NCI-H1436 treated with DMSO at 0.1 percent for 48 hours (cell line): ENCODE measurements around the gene PCAT7.
"Not testable (repeated sequence)": the region's sequence is repeated elsewhere in the genome, so short reads cannot be mapped to it uniquely, and the experiment has no call there.

Source experiments
- DNase-seq: peaks from one replicate; lab custom pipeline; 2025; lab: John Stamatoyannopoulos, UW

Gene PCAT7

GRCh38 chr9:94563548-94563947 is 8.7 kb downstream of the PCAT7 start:
- no peak for DNase-seq

- DNase-seq: not testable (repeated sequence)
Observed at GRCh38 chr9:94564279-94564678, 9.4 kb downstream of the PCAT7 start.

GRCh38 chr9:94566550-94566949 is 11.7 kb downstream of the PCAT7 start:
- no peak for DNase-seq

- DNase-seq: no peak
Observed at GRCh38 chr9:94567271-94567670, 12.4 kb downstream of the PCAT7 start.

GRCh38 chr9:94568250-94568889 is 13.5 kb downstream of the PCAT7 start:
- no peak for DNase-seq

GRCh38 chr9:94568972-94569712 is 14.3 kb downstream of the PCAT7 start:
- no peak for DNase-seq

- DNase-seq: no peak
Observed at GRCh38 chr9:94576131-94576530, 21.2 kb downstream of the PCAT7 start.

- DNase-seq: no peak
Observed at GRCh38 chr9:94577036-94577435, 22.2 kb downstream of the PCAT7 start.

GRCh38 chr9:94577571-94577970 is 22.7 kb downstream of the PCAT7 start:
- DNase-seq: no peak

GRCh38 chr9:94581728-94582127 is 26.8 kb downstream of the PCAT7 start:
- DNase-seq: no peak

GRCh38 chr9:94584555-94584954 is 29.7 kb downstream of the PCAT7 start:
- no peak for DNase-seq

- DNase-seq: no peak
Observed at GRCh38 chr9:94586316-94586715, 31.4 kb downstream of the PCAT7 start.

GRCh38 chr9:94586814-94587213 is 31.9 kb downstream of the PCAT7 start:
- DNase-seq: no peak

GRCh38 chr9:94588681-94589080 is 33.8 kb downstream of the PCAT7 start:
- no peak for DNase-seq

GRCh38 chr9:94591046-94591545 is 36.2 kb downstream of the PCAT7 start:
- DNase-seq: not testable (repeated sequence)

- no peak for DNase-seq
Observed at GRCh38 chr9:94591876-94592275, 37.0 kb downstream of the PCAT7 start.

GRCh38 chr9:94592683-94593082 is 37.8 kb downstream of the PCAT7 start:
- not testable (repeated sequence) for DNase-seq

GRCh38 chr9:94593459-94594345 is 38.8 kb downstream of the PCAT7 start, which contains the start of gene FBP2:
Gene FBP2 (minus strand): TSS chr9:94593824. CDS start chr9:94593726, 98 bp downstream.
- DNase-seq: no peak

GRCh38 chr9:94599102-94599501 is 44.2 kb downstream of the PCAT7 start:
- DNase-seq: no peak

GRCh38 chr9:94600258-94600657 is 45.4 kb downstream of the PCAT7 start:
- no peak for DNase-seq

GRCh38 chr9:94600715-94601114 is 45.8 kb downstream of the PCAT7 start:
- DNase-seq: no peak

GRCh38 chr9:94602666-94603065 is 47.8 kb downstream of the PCAT7 start:
- no peak for DNase-seq
